ENCODE measurements around the gene HOXA9.

The HOXA9 gene

GRCh38 chr7:27124902-27125689 lies 40.2 kb downstream of the HOXA9 start:
- DNase-seq = no peak

GRCh38 chr7:27124096-27124901 lies 41.0 kb downstream of the HOXA9 start:
- DNase-seq = no peak

DNA sequence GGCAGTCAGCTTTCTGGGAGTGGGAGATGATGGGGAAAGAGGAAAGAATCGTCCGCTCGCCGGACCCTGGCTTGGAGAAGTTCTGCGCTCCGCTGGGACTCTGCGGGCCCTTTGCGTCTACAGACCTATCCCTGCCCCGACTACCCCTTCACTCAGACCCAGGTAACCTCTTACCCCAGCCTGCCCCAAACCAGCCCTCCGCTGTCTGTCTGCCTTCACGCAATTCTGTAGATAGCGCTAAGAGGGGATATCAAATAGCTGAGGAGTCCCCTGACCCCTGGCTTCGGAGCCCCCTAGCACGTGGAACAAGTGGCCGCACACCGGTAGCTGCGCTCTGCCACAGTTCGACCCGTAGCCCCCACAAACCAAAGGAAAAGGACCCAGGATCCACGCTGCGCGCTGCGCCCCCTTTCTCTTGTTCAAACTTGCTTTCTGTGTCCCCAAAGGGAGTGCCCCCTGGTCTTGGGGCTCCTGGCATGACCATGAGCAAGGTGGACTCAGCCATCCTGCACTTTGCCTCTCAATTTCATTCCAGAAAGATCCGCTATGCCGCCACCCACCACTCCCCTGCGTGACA lies 41.8 kb downstream of the HOXA9 start:
- DNase-seq = no peak

- no peak for DNase-seq
Observed at GRCh38 chr7:27123007-27123476, 42.3 kb downstream of the HOXA9 start.

DNA sequence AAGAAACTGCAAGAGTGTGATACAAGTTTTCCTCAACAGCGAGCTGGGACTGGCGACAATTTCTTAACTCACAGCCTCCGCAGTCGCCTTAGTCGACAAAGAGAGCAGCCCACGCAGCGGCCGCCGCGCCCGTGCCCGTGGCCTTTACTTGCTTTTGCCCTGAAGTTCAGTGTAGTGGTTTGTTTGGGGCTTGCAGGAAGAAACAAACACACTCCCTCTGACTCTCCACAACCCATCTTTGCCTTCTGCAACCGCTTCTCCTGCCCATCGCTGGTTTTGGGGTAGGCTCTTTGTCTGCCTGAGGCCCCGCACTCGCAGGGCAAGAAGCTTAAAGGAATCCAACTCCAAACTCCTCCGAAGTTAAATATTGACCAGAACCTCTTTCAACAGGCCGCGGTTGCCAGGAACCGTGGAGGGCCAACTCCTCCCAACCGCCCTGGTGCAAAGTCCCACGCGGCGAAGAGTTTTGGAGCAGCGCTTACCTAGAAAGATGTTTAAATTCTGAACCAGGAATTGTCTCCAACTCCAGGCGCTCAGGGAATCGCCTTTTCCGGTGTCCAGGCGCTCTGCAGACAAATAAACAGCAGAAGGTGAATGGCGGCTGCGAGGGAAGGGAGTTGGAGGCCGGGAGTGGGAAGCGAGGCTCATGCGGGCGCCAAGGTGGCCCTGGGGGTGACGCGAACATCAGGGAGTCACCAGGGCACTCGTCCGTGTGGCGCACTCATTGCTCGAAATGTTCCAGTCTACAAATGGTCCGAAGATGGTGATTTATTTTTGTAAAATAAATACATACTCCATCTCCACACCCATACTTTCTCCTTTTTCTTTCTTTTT lies 43.0 kb downstream of the HOXA9 start:
- no peak for DNase-seq

GRCh38 chr7:27121684-27122076 lies 43.7 kb downstream of the HOXA9 start:
- no peak for DNase-seq

DNA sequence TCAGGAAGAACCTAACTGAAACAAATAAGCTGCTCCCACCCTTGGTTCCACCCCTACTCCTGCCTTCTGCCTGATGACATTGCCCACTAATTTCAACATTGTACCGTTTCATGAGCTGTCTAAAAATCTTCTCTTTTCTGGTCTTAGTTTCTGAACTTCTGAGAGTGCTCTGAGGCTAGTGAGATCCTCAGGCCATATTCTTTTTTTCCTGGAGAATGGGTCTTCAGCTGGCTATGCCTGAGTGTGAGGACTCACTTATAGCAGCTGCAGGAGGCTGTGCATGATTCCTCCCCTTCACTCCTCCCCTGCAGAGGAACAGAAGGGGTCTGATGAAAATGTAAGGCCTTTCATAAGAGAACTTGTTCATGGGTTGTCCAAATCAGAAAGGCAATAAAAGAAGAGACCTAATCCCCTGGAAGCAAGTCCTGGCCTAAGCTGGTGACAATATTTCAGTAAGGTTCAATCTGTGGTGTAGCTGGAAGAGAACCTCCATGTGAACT lies 45.9 kb downstream of the HOXA9 start:
- no peak for DNase-seq

- no peak for DNase-seq
Observed at GRCh38 chr7:27118580-27118979, 46.8 kb downstream of the HOXA9 start.

DNA sequence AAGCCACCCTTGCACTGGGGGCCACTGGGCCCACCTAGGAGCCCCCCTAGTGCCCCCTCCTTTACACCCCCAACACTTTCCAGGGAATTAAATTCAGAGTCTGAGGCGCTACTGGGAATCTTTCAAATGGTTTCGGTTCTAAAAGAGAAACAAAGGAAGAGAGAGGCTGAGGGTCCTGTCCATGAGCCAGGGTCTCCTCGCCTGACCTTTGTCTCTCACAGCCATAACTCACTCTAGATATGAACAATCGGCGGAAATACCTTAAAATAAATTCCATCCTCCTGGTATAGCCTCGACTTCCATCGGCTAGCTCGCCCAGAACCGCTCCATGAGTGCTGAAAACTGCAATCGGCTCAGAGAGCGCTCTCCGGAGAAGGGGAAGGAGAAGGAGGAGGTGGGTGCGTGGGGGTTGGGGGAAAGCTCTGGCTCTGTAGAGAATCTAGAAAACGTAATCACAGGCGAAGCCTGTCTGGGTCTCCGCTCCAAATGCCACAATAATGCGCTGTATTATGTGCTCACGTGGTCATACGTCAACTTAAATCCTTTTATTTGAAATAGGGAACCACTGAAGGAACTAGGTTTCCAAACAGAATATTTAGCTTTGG lies 47.3 kb downstream of the HOXA9 start:
- DNase-seq = no peak

DNA sequence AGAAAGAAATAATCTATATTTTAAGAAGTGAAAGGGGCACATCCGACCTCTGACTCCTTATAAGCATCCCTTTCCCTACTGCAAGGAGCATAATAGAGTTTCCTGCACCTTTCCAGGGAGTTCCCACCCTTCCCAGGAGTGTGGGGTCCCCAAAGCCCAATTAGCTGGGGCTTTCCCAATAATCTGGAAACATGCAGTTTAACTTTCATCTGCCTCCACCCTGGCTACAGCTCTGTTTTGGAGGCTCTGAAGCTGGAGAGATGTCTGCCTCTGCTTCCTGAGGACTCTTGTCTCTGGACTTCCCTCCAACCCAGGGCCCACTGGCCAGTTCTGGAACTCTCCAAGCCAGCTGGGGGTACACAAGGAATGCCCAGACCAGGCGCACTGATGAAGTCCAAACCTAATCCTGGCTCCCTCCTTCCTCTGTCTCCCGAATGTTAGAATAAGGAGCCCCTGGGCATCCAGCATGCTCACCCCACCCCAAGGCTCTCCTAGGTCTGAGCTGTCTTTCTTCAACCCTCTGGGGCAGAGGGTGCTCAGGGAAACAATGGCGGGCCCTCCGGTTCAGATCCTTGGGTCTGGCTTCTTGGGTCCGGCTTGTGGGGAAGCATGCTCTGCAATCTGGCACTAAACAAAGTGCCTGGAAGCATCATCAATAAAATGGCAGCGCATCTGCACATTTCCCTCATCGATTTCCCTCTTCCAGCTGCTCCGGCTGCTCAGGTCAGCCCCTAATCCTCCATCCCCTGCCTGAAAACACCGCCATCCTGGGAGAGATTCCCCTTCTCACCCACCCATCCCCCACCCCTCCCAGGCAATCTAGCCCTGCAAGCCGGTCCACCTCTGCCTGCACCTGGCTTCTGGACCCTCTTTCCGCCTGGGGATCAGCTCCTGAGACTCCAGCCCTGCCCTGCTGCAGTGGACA lies 48.1 kb downstream of the HOXA9 start:
- no peak for DNase-seq

GRCh38 chr7:27116031-27116961 lies 49.0 kb downstream of the HOXA9 start:
- DNase-seq = no peak

- DNase-seq = no peak
Observed at GRCh38 chr7:27115221-27116026, 49.9 kb downstream of the HOXA9 start.

GRCh38 chr7:27114881-27115220 lies 50.5 kb downstream of the HOXA9 start:
- DNase-seq = no peak

GRCh38 chr7:27113991-27114769 lies 51.2 kb downstream of the HOXA9 start:
- no peak for DNase-seq

DNA sequence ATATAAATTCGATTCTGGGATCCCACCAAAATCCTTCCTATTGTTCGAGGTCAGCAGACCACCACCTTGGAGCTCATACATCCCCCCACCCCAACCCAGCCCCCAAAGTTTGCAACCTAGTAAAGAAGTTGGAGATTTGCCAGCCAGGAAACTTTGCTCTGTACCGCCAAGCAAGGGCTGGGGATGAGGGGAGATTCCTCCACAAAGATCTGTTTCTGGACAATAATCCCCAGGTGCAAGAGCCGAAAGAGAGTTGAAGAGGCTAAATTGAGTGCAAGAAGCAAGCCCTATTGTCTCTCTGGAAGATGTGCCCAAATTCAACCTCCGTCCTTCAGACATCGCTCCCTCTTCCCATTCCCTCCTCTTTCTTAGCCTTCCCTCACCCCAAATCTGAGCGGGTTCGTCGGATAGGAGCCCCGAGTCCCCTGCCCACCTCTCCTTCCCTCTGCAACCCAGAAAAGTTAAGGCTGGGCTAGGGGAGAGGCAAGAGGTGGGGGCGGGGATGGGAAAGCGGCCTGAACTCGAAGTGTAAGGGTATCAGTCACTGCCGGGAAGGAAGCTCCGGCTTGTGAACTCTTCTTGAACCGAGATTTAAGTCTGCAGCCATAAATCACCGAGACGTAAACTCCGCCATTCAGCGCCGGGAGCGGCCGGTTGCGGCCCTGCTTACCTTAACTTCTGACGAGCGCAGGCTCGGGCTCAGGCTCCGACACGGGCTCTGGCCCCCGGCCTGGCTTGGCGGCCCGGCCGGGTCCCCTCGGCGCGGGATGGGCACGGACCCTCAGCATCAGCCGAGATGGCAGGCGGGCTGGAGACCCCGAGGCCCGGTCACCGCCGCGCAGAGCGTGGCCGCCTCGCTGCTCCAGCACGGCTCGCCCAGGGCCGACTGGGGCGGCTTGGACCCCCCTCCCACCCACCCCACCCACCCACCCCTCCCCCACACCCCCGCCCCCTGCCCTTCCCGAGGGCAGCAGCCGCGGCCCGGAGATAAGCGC lies 52.1 kb downstream of the HOXA9 start:
- DNase-seq = no peak
